Activated CD4-positive, alpha-beta T cell treated with anti-CD3 and anti-CD28 coated beads for 36 hours (primary cell): Measurements from ENCODE around the gene USP36. TPM values are rescaled to one million over a fixed set of nuclear protein-coding genes. Genes with fewer than 3 reads are reported as not detected.
"Not testable (repeated sequence)": the region's sequence is repeated elsewhere in the genome, so short reads cannot be mapped to it uniquely, and the experiment has no call there.

Source experiments
- ATAC-seq: fragments of 200-7000 bp; cut with Tn5 transposase; one replicate; pipeline ENCODE4 v1.10.0; 2021; ENCODE audit warnings: mild to moderate bottlenecking, moderate library complexity
- CTCF ChIA-PET: fragments of 350-600 bp; sonication (Branson Sonifier 250); formaldehyde crosslinking; loops from one replicate; lab custom pipeline; 2021; ENCODE audit warnings: antibody characterized with exemption; lab: Charles Lee
- POLR2A ChIA-PET: fragments of 350-600 bp; sonication (Branson Sonifier 250); formaldehyde crosslinking; loops from one replicate; lab custom pipeline; 2021; ENCODE audit warnings: antibody characterized with exemption, inconsistent platforms; lab: Charles Lee
- DNase-seq: peaks from one replicate; pipeline ENCODE4 v3.0.0-alpha.2; 2020
- H3K27ac Mint-ChIP-seq: one replicate; pipeline ENCODE4 v1.8.0; 2021; ENCODE audit warnings: mixed read lengths
- H3K27me3 Mint-ChIP-seq: one replicate; pipeline ENCODE4 v1.8.0; 2021; ENCODE audit warnings: mixed read lengths
- H3K36me3 Mint-ChIP-seq: one replicate; pipeline ENCODE4 v1.8.0; 2021; ENCODE audit warnings: low read depth, mixed read lengths
- H3K4me1 Mint-ChIP-seq: one replicate; pipeline ENCODE4 v1.8.0; 2021; ENCODE audit warnings: mixed read lengths
- H3K4me3 Mint-ChIP-seq: one replicate; pipeline ENCODE4 v1.8.0; 2021; ENCODE audit warnings: mild to moderate bottlenecking, moderate library complexity, mixed read lengths
- H3K9me3 Mint-ChIP-seq: one replicate; pipeline ENCODE4 v1.8.0; 2021; ENCODE audit warnings: low read depth, mixed read lengths
- intact Hi-C, 2 experiments: fragments of 100-400 bp; cut with DNase I in 1 of 2; cut with micrococcal nuclease in 1 of 2; formaldehyde crosslinking; loops; one replicate each; pipeline versions ENCODE4 v1.14.2 to v1.15.1; 2022 to 2024; cut with DNase I, micrococcal nuclease
- total RNA-seq, 2 experiments: library from RNA; stranded (reverse); gene quantifications; one replicate each; pipeline ENCODE4 v1.2.3, GENCODE V29; 2021

USP36 gene
- total RNA-seq, 2 experiments from 2014 or later: 90.1 to 92.5 TPM

- Mint-ChIP-seq H3K4me3 (no peak overlapping the region), H3K4me1 (peaks cover 29% of the 10 kb centered on the region), H3K36me3 (no peaks in the 10 kb centered on the region), H3K27me3 (no peaks in the 10 kb centered on the region), H3K9me3 (no peaks in the 10 kb centered on the region), H3K27ac (peak overlapping the region; percentile 74)
- POLR2A ChIA-PET: no interaction called here
- no peak for DNase-seq
- CTCF ChIA-PET: interaction anchor here (0.6 to 1.1 kb wide), 3 partner anchors 8 to 511 kb away, joined by 3 to 4 read pairs (median 4); no protein-coding TSS in a partner anchor
- intact Hi-C loops: no loop called here
- no peak for ATAC-seq
Measured at GRCh38 chr17:78882540-78883088, 42.0 kb upstream of the USP36 start.

- CTCF ChIA-PET: interaction anchor here (0.7 to 0.8 kb wide), 2 partner anchors 10 to 98 kb away, joined by 3 to 4 read pairs; no protein-coding TSS in a partner anchor
- DNase-seq (peak; percentile 57), ATAC-seq (peak; percentile 67)
Measured at GRCh38 chr17:78879635-78880186, 39.1 kb upstream of the USP36 start.

GRCh38 chr17:78878871-78879527 lies 38.4 kb upstream of the USP36 start:
- Mint-ChIP-seq H3K27ac (peak overlapping the region; percentile 69), H3K36me3 (no peaks in the 10 kb centered on the region), H3K4me1 (peaks cover 33% of the 10 kb centered on the region), H3K4me3 (peak overlapping the region; percentile 36), H3K27me3 (no peaks in the 10 kb centered on the region), H3K9me3 (no peaks in the 10 kb centered on the region)
- no peak for DNase-seq
- ChIA-PET POLR2A (no interaction called here), CTCF (interaction anchor here (0.7 to 0.8 kb wide), 2 partner anchors 10 to 98 kb away, joined by 3 to 4 read pairs; no protein-coding TSS in a partner anchor)
- intact Hi-C loops: no loop called here
- ATAC-seq: no peak

More at GRCh38 chr17:78879635-78880186, 39.1 kb upstream of the USP36 start:
- peak overlapping the region; percentile 36 for H3K4me3 Mint-ChIP-seq
- H3K4me1 Mint-ChIP-seq: peaks cover 33% of the 10 kb centered on the region
- POLR2A ChIA-PET: no interaction called here
- no peaks in the 10 kb centered on the region for H3K36me3 Mint-ChIP-seq
- no peaks in the 10 kb centered on the region for H3K9me3 Mint-ChIP-seq
- no peaks in the 10 kb centered on the region for H3K27me3 Mint-ChIP-seq
- intact Hi-C loops: no loop called here
- H3K27ac Mint-ChIP-seq: peak overlapping the region; percentile 69

- no peak for DNase-seq
- CTCF ChIA-PET: no interaction called here
- Mint-ChIP-seq H3K27ac (no peak overlapping the region), H3K4me3 (no peak overlapping the region), H3K36me3 (no peaks in the 10 kb centered on the region), H3K4me1 (peaks cover 27% of the 10 kb centered on the region), H3K9me3 (no peaks in the 10 kb centered on the region), H3K27me3 (no peaks in the 10 kb centered on the region)
- no peak for ATAC-seq
- POLR2A ChIA-PET: no interaction called here
- intact Hi-C loops: no loop called here
Measured at GRCh38 chr17:78878261-78878660, 37.6 kb upstream of the USP36 start.

GRCh38 chr17:78876954-78877517 lies 36.4 kb upstream of the USP36 start:
- H3K27ac Mint-ChIP-seq, intact Hi-C loops, POLR2A ChIA-PET, ATAC-seq, H3K4me3 Mint-ChIP-seq, H3K27me3 Mint-ChIP-seq, DNase-seq, H3K36me3 Mint-ChIP-seq, H3K9me3 Mint-ChIP-seq: not testable (repeated sequence)
- CTCF ChIA-PET: interaction anchor here (0.8 to 4.2 kb wide), 3 partner anchors 11 to 233 kb away, joined by 3 to 26 read pairs (median 3); no protein-coding TSS in a partner anchor
- H3K4me1 Mint-ChIP-seq: peaks cover 19% of the 10 kb centered on the region

- H3K27ac Mint-ChIP-seq: no peak overlapping the region
- no peaks in the 10 kb centered on the region for H3K27me3 Mint-ChIP-seq
- ChIA-PET POLR2A (no interaction called here), CTCF (interaction anchor here (0.8 to 4.2 kb wide), 3 partner anchors 10 to 232 kb away, joined by 3 to 26 read pairs (median 3); no protein-coding TSS in a partner anchor)
- peaks cover 19% of the 10 kb centered on the region for H3K4me1 Mint-ChIP-seq
- no peaks in the 10 kb centered on the region for H3K9me3 Mint-ChIP-seq
- H3K36me3 Mint-ChIP-seq: no peaks in the 10 kb centered on the region
- intact Hi-C loops: no loop called here
- no peak overlapping the region for H3K4me3 Mint-ChIP-seq
- no peak for ATAC-seq
- DNase-seq: no peak
Measured at GRCh38 chr17:78876094-78876597, 35.5 kb upstream of the USP36 start.

- Mint-ChIP-seq H3K27me3 (no peaks in the 10 kb centered on the region), H3K36me3 (no peaks in the 10 kb centered on the region), H3K9me3 (no peaks in the 10 kb centered on the region), H3K4me1 (peaks cover 19% of the 10 kb centered on the region), H3K4me3 (no peak overlapping the region), H3K27ac (no peak overlapping the region)
- intact Hi-C loops: no loop called here
- ATAC-seq (no peak), DNase-seq (no peak)
- ChIA-PET POLR2A (no interaction called here), CTCF (interaction anchor here (4.2 kb wide), 1 partner anchor 10 kb away, joined by 26 read pairs; no protein-coding TSS in a partner anchor)
Measured at GRCh38 chr17:78875363-78876093, 34.9 kb upstream of the USP36 start.

- Mint-ChIP-seq H3K9me3 (no peaks in the 10 kb centered on the region), H3K27ac (no peak overlapping the region), H3K4me3 (no peak overlapping the region), H3K27me3 (no peaks in the 10 kb centered on the region), H3K4me1 (peaks cover 5% of the 10 kb centered on the region), H3K36me3 (no peaks in the 10 kb centered on the region)
- CTCF ChIA-PET: interaction anchor here (0.6 to 4.2 kb wide), 3 partner anchors 8 to 519 kb away, joined by 3 to 26 read pairs (median 3); no protein-coding TSS in a partner anchor
- POLR2A ChIA-PET: no interaction called here
- ATAC-seq (no peak), DNase-seq (no peak)
- intact Hi-C loops: no loop called here
Measured at GRCh38 chr17:78873519-78874340, 33.1 kb upstream of the USP36 start.

GRCh38 chr17:78872486-78872885 lies 31.9 kb upstream of the USP36 start:
- DNase-seq: no peak
- Mint-ChIP-seq H3K9me3 (no peaks in the 10 kb centered on the region), H3K36me3 (no peaks in the 10 kb centered on the region), H3K27ac (no peak overlapping the region), H3K4me1 (peaks cover 4% of the 10 kb centered on the region), H3K27me3 (no peaks in the 10 kb centered on the region), H3K4me3 (no peak overlapping the region)
- ChIA-PET CTCF (interaction anchor here (0.6 kb wide), 1 partner anchor 16 kb away, joined by 3 read pairs; no protein-coding TSS in a partner anchor), POLR2A (no interaction called here)
- intact Hi-C loops: no loop called here
- ATAC-seq: no peak

GRCh38 chr17:78870621-78871020 lies 30.0 kb upstream of the USP36 start:
- no peak for ATAC-seq
- POLR2A ChIA-PET: no interaction called here

More at GRCh38 chr17:78870621-78871020, 30.0 kb upstream of the USP36 start:
- no peaks in the 10 kb centered on the region for H3K9me3 Mint-ChIP-seq
- no peak overlapping the region for H3K27ac Mint-ChIP-seq
- H3K4me1 Mint-ChIP-seq: peaks cover 3% of the 10 kb centered on the region
- H3K27me3 Mint-ChIP-seq: no peaks in the 10 kb centered on the region
- intact Hi-C loops: no loop called here
- no peaks in the 10 kb centered on the region for H3K36me3 Mint-ChIP-seq
- DNase-seq: no peak
- H3K4me3 Mint-ChIP-seq: no peak overlapping the region
- CTCF ChIA-PET: no interaction called here
